CD4-positive, alpha-beta T cell (primary cell): ENCODE measurements around the gene CAMKK2. TPM values are rescaled to one million over a fixed set of nuclear protein-coding genes. Genes with fewer than 3 reads are reported as not detected.
A peak's percentile ranks its signal among the peaks of the same experiment; 100 is the strongest.

Experiments
- ATAC-seq: fragments of 200-7000 bp; cut with Tn5 transposase; one replicate; pipeline ENCODE4 v1.10.0; 2022; ENCODE audit warnings: mild to moderate bottlenecking; ENCODE audit not compliant: poor library complexity
- CTCF ChIA-PET: fragments of 350-600 bp; sonication (Branson Sonifier 250); formaldehyde crosslinking; loops from one replicate; lab custom pipeline; 2021; ENCODE audit warnings: antibody characterized with exemption, inconsistent platforms; lab: Charles Lee
- POLR2A ChIA-PET: fragments of 350-600 bp; sonication (Branson Sonifier 250); formaldehyde crosslinking; loops from one replicate; lab custom pipeline; 2021; ENCODE audit warnings: antibody characterized with exemption, inconsistent platforms; lab: Charles Lee
- DNase-seq, 14 experiments: peaks; one replicate each; pipeline ENCODE4 v3.0.0-alpha.2; 2013 to 2020; ENCODE audit warnings: mixed read lengths in 2 of 14
- H3K27ac ChIP-seq, 2 donors: one replicate each; pipeline versions ENCODE4 v1.5.1 to v1.7.0; 2013; ENCODE audit warnings: low read length in 2 of 2, low read depth in 1 of 2, mild to moderate bottlenecking in 1 of 2
- H3K27me3 ChIP-seq, 2 experiments: 1 replicate in 1 of 2; 2 replicates in 1 of 2; pipeline versions ENCODE4 v1.6.1 to v1.7.0; 2013; ENCODE audit warnings: low read length in 2 of 2, control low read depth in 1 of 2, mild to moderate bottlenecking in 1 of 2, moderate library complexity in 1 of 2; ENCODE audit not compliant: insufficient read depth in 2 of 2, control insufficient read depth in 1 of 2
- H3K36me3 ChIP-seq: one replicate; pipeline ENCODE4 v1.6.1; 2013; ENCODE audit warnings: low read length, control low read depth; ENCODE audit not compliant: insufficient read depth
- H3K4me1 ChIP-seq: one replicate; pipeline ENCODE4 v1.6.1; 2013; ENCODE audit warnings: low read length, control low read depth; ENCODE audit not compliant: insufficient read depth
- H3K4me3 ChIP-seq: one replicate; pipeline ENCODE4 v1.5.1; 2013; ENCODE audit warnings: mild to moderate bottlenecking, low read length, moderate library complexity
- H3K9me3 ChIP-seq, 2 experiments: 1 replicate in 1 of 2; 2 replicates in 1 of 2; pipeline versions ENCODE4 v1.6.1 to v1.7.0; 2013; ENCODE audit warnings: low read length in 2 of 2, mild to moderate bottlenecking in 2 of 2, control low read depth in 1 of 2, moderate library complexity in 1 of 2; ENCODE audit not compliant: control insufficient read depth in 1 of 2, insufficient read depth in 1 of 2
- H3K27ac Mint-ChIP-seq: one replicate; pipeline ENCODE4 v1.8.0; 2020; ENCODE audit warnings: mixed read lengths
- H3K27me3 Mint-ChIP-seq: one replicate; pipeline ENCODE4 v1.8.0; 2021; ENCODE audit warnings: mixed read lengths
- H3K36me3 Mint-ChIP-seq: one replicate; pipeline ENCODE4 v1.8.0; 2021; ENCODE audit warnings: low read depth, mixed read lengths
- H3K4me1 Mint-ChIP-seq: one replicate; pipeline ENCODE4 v1.8.0; 2021; ENCODE audit warnings: low read depth, mixed read lengths
- H3K4me3 Mint-ChIP-seq: one replicate; pipeline ENCODE4 v1.8.0; 2020; ENCODE audit warnings: mild to moderate bottlenecking, mixed read lengths
- H3K9me3 Mint-ChIP-seq: one replicate; pipeline ENCODE4 v1.8.0; 2020; ENCODE audit warnings: mixed read lengths
- CTCF ChIP-seq: fragments of 200-600 bp; IDR thresholded peaks from one replicate; pipeline ENCODE4 v1.8.0; 2022; ENCODE audit warnings: antibody characterized with exemption, mild to moderate bottlenecking
- intact Hi-C, 2 experiments: fragments of 100-400 bp; cut with DNase I in 1 of 2; cut with micrococcal nuclease in 1 of 2; formaldehyde crosslinking; loops; one replicate each; pipeline versions ENCODE4 v1.15.1 to v1.9.0; 2023 to 2025; cut with DNase I, micrococcal nuclease
- total RNA-seq, 174 experiments: library from RNA in 2 of 174; stranded (reverse) in 2 of 174; gene quantifications; one replicate each; pipeline ENCODE4 v1.2.3 and lab custom pipeline; 2021 to 2026

Gene CAMKK2
- total RNA-seq, 2 experiments from 2014 or later: 6.7 to 6.8 TPM

- peaks cover 24% of the 10 kb centered on the region for H3K36me3 ChIP-seq
- no peak for ATAC-seq
- no peak overlapping the region for H3K4me3 Mint-ChIP-seq
- H3K9me3 ChIP-seq: no peaks in the 10 kb centered on the region
- TF ChIP-seq CTCF: no peak
- H3K27me3 Mint-ChIP-seq: no peaks in the 10 kb centered on the region
- H3K36me3 Mint-ChIP-seq: peaks cover 45% of the 10 kb centered on the region
- no peak for DNase-seq
- H3K27me3 ChIP-seq: no peaks in the 10 kb centered on the region
- no peak overlapping the region for H3K4me3 ChIP-seq
- intact Hi-C loops: no loop called here
- no peaks in the 10 kb centered on the region for H3K9me3 Mint-ChIP-seq
- CTCF ChIA-PET: interaction anchor here (0.9 to 2.0 kb wide), 2 partner anchors 13 to 31 kb away, joined by 3 to 6 read pairs; no protein-coding TSS in a partner anchor
- POLR2A ChIA-PET: interaction anchor here (0.8 to 1.5 kb wide), 2 partner anchors 9 to 21 kb away, joined by 4 to 6 read pairs; no protein-coding TSS in a partner anchor
- H3K27ac ChIP-seq: no peak overlapping the region
- H3K27ac Mint-ChIP-seq: no peak overlapping the region
- H3K4me1 Mint-ChIP-seq: peaks cover 24% of the 10 kb centered on the region
- H3K4me1 ChIP-seq: peaks cover 32% of the 10 kb centered on the region
Observed at GRCh38 chr12:121217761-121218160, 78.7 kb downstream of the CAMKK2 start.

- intact Hi-C loops: no loop called here
- H3K27me3 ChIP-seq: no peaks in the 10 kb centered on the region
- Mint-ChIP-seq H3K27me3 (no peaks in the 10 kb centered on the region), H3K4me3 (no peak overlapping the region), H3K4me1 (peaks cover 24% of the 10 kb centered on the region), H3K27ac (no peak overlapping the region), H3K36me3 (peaks cover 44% of the 10 kb centered on the region), H3K9me3 (no peaks in the 10 kb centered on the region)
- no peak for TF ChIP-seq CTCF
- ChIA-PET POLR2A (no interaction called here), CTCF (interaction anchor here (0.9 to 2.0 kb wide), 2 partner anchors 14 to 30 kb away, joined by 3 to 6 read pairs; no protein-coding TSS in a partner anchor)
- DNase-seq (no peak), ATAC-seq (no peak)
- H3K4me1 ChIP-seq: peaks cover 29% of the 10 kb centered on the region
- H3K4me3 ChIP-seq: no peak overlapping the region
- peaks cover 20% of the 10 kb centered on the region for H3K36me3 ChIP-seq
- no peak overlapping the region for H3K27ac ChIP-seq
- H3K9me3 ChIP-seq: no peaks in the 10 kb centered on the region
Observed at GRCh38 chr12:121217063-121217462, 79.4 kb downstream of the CAMKK2 start.

GRCh38 chr12:121216102-121216501, 80.4 kb downstream of the CAMKK2 start:
- Mint-ChIP-seq H3K27ac (peak overlapping the region; percentile 73), H3K4me1 (peaks cover 27% of the 10 kb centered on the region), H3K4me3 (no peak overlapping the region), H3K27me3 (no peaks in the 10 kb centered on the region), H3K36me3 (peaks cover 38% of the 10 kb centered on the region), H3K9me3 (no peaks in the 10 kb centered on the region)
- Histone ChIP-seq H3K4me1 (peaks cover 32% of the 10 kb centered on the region), H3K36me3 (peaks cover 18% of the 10 kb centered on the region), H3K27me3 (no peaks in the 10 kb centered on the region), H3K9me3 (no peaks in the 10 kb centered on the region), H3K4me3 (no peak overlapping the region), H3K27ac (no peak overlapping the region)
- ATAC-seq: no peak
- POLR2A ChIA-PET: no interaction called here
- intact Hi-C loops: no loop called here
- DNase-seq: no peak
- CTCF ChIA-PET: interaction anchor here (1.7 to 2.0 kb wide), 2 partner anchors 9 to 15 kb away, joined by 5 to 6 read pairs; no protein-coding TSS in a partner anchor
- no peak for TF ChIP-seq CTCF
